Natural killer cell (primary cell): ENCODE data around the gene FAM227B. TPM values are rescaled to one million over a fixed set of nuclear protein-coding genes. Genes with fewer than 3 reads are reported as not detected.

Experiments used
- ATAC-seq, 3 donors: fragments of 150-1000 bp in 2 of 3; fragments of 200-7000 bp in 1 of 3; cut with Tn5 transposase; 1 replicate in 1 of 3; 2 replicates in 2 of 3; pipeline ENCODE4 v1.10.0; 2021; ENCODE audit warnings: mild to moderate bottlenecking in 2 of 3, moderate library complexity in 2 of 3
- DNase-seq, 2 donors: peaks; one replicate each; pipeline versions ENCODE4 v3.0.0 to v3.0.0-alpha.2; 2013 to 2021; ENCODE audit warnings: mixed read lengths in 1 of 2
- H3K27ac ChIP-seq: one replicate; pipeline ENCODE4 v1.5.1; 2013; ENCODE audit warnings: mild to moderate bottlenecking, low read length
- H3K27me3 ChIP-seq: one replicate; pipeline ENCODE4 v1.6.1; 2013; ENCODE audit warnings: low read length; ENCODE audit not compliant: control insufficient read depth, insufficient read depth
- H3K36me3 ChIP-seq: one replicate; pipeline ENCODE4 v1.6.1; 2013; ENCODE audit warnings: low read length; ENCODE audit not compliant: control insufficient read depth, insufficient read depth
- H3K4me1 ChIP-seq: one replicate; pipeline ENCODE4 v1.6.1; 2013; ENCODE audit warnings: low read length; ENCODE audit not compliant: control insufficient read depth, insufficient read depth
- H3K4me3 ChIP-seq: one replicate; pipeline ENCODE4 v1.5.1; 2013; ENCODE audit warnings: low read length
- H3K9me3 ChIP-seq: one replicate; pipeline ENCODE4 v1.6.1; 2013; ENCODE audit warnings: low read length; ENCODE audit not compliant: control insufficient read depth, insufficient read depth
- H3K27ac Mint-ChIP-seq, 2 donors: one replicate each; pipeline ENCODE4 v1.8.0; 2022; ENCODE audit warnings: mild to moderate bottlenecking in 2 of 2, mixed read lengths in 2 of 2, moderate library complexity in 1 of 2
- H3K27me3 Mint-ChIP-seq, 2 donors: one replicate each; pipeline ENCODE4 v1.8.0; 2022; ENCODE audit warnings: low read depth in 2 of 2, mixed read lengths in 2 of 2
- H3K36me3 Mint-ChIP-seq: one replicate; pipeline ENCODE4 v1.8.0; 2022; ENCODE audit warnings: mixed read lengths
- H3K4me1 Mint-ChIP-seq, 2 donors: one replicate each; pipeline ENCODE4 v1.8.0; 2022; ENCODE audit warnings: mixed read lengths in 2 of 2
- H3K4me3 Mint-ChIP-seq: one replicate; pipeline ENCODE4 v1.8.0; 2022; ENCODE audit warnings: mild to moderate bottlenecking, moderate library complexity, mixed read lengths
- H3K9me3 Mint-ChIP-seq, 2 donors: one replicate each; pipeline ENCODE4 v1.8.0; 2022; ENCODE audit warnings: mixed read lengths in 2 of 2
- CTCF ChIP-seq: fragments of 200-600 bp; IDR thresholded peaks from one replicate; pipeline ENCODE4 v1.8.0; 2022; ENCODE audit warnings: antibody characterized with exemption
- WGBS: methylation state at CpG from one replicate; pipeline ENCODE4 v1.1.7; 2013; ENCODE audit warnings: missing lambda C conversion rate; ENCODE audit not compliant: insufficient coverage; 5-methylcytosine and 5-hydroxymethylcytosine counted together
- intact Hi-C: fragments of 100-400 bp; cut with micrococcal nuclease; formaldehyde crosslinking; loops from one replicate; pipeline ENCODE4 v1.14.2; 2022
- total RNA-seq, 4 donors: library from RNA; stranded (reverse); fragments of 120-200 nt in 1 of 4; gene quantifications; one replicate each; pipeline versions ENCODE4 v1.2.3 to v1.2.4, GENCODE V29; 2013 to 2022

FAM227B gene
- total RNA-seq, 3 donors from 2014 or later (not counting 1 experiment from before 2014, with no cell fraction given) = 3.8 to 5.0 (median 4.9) TPM

- Histone ChIP-seq H3K27ac (no peak overlapping the region), H3K4me1 (no peaks in the 10 kb centered on the region), H3K9me3 (no peaks in the 10 kb centered on the region), H3K4me3 (no peak overlapping the region), H3K36me3 (no peaks in the 10 kb centered on the region), H3K27me3 (no peaks in the 10 kb centered on the region)
- no peaks in the 10 kb centered on the region for H3K9me3 Mint-ChIP-seq
- no peak overlapping the region for H3K4me3 Mint-ChIP-seq
- ATAC-seq = no peak
- TF ChIP-seq CTCF = no peak
- WGBS = 95% methylated on average over 2 of the region's 2 CpGs
- no peak overlapping the region for H3K27ac Mint-ChIP-seq
- H3K36me3 Mint-ChIP-seq = no peaks in the 10 kb centered on the region
- no peaks in the 10 kb centered on the region for H3K27me3 Mint-ChIP-seq
- no peaks in the 10 kb centered on the region for H3K4me1 Mint-ChIP-seq
- no peak for DNase-seq
- intact Hi-C loops = no loop called here
These were observed 26.3 kb upstream of the FAM227B start for GRCh38 chr15:49646891-49647290.

- Histone ChIP-seq H3K4me3 (no peak overlapping the region), H3K36me3 (peaks cover 3% of the 10 kb centered on the region), H3K27ac (no peak overlapping the region), H3K4me1 (no peaks in the 10 kb centered on the region), H3K9me3 (no peaks in the 10 kb centered on the region), H3K27me3 (no peaks in the 10 kb centered on the region)
- no peak for TF ChIP-seq CTCF
- no peak for ATAC-seq
- intact Hi-C loops = no loop called here
- H3K4me1 Mint-ChIP-seq = no peaks in the 10 kb centered on the region
- H3K36me3 Mint-ChIP-seq = no peaks in the 10 kb centered on the region
- no peak overlapping the region for H3K27ac Mint-ChIP-seq
- H3K9me3 Mint-ChIP-seq = no peaks in the 10 kb centered on the region
- no peaks in the 10 kb centered on the region for H3K27me3 Mint-ChIP-seq
- H3K4me3 Mint-ChIP-seq = no peak overlapping the region
- DNase-seq = no peak
These were observed 25.3 kb upstream of the FAM227B start for GRCh38 chr15:49645941-49646340.

GRCh38 chr15:49645277-49645676 lies 24.7 kb upstream of the FAM227B start:
- no peaks in the 10 kb centered on the region for H3K4me1 Mint-ChIP-seq
- H3K36me3 ChIP-seq = peaks cover 3% of the 10 kb centered on the region
- H3K9me3 Mint-ChIP-seq = no peaks in the 10 kb centered on the region
- H3K9me3 ChIP-seq = no peaks in the 10 kb centered on the region
- no peak for DNase-seq
- no peak for TF ChIP-seq CTCF
- intact Hi-C loops = no loop called here
- no peak overlapping the region for H3K27ac Mint-ChIP-seq
- H3K36me3 Mint-ChIP-seq = no peaks in the 10 kb centered on the region
- H3K4me3 Mint-ChIP-seq = no peak overlapping the region
- no peaks in the 10 kb centered on the region for H3K27me3 Mint-ChIP-seq
- H3K4me1 ChIP-seq = no peaks in the 10 kb centered on the region
- H3K27me3 ChIP-seq = no peaks in the 10 kb centered on the region
- ATAC-seq = no peak
- no peak overlapping the region for H3K4me3 ChIP-seq
- H3K27ac ChIP-seq = no peak overlapping the region

GRCh38 chr15:49644364-49644794 lies 23.8 kb upstream of the FAM227B start:
- no peaks in the 10 kb centered on the region for H3K27me3 Mint-ChIP-seq
- ATAC-seq (no peak), DNase-seq (no peak)
- Histone ChIP-seq H3K27ac (no peak overlapping the region), H3K27me3 (no peaks in the 10 kb centered on the region), H3K9me3 (no peaks in the 10 kb centered on the region), H3K4me1 (no peaks in the 10 kb centered on the region), H3K36me3 (peaks cover 3% of the 10 kb centered on the region), H3K4me3 (no peak overlapping the region)
- H3K36me3 Mint-ChIP-seq = no peaks in the 10 kb centered on the region
- H3K9me3 Mint-ChIP-seq = no peaks in the 10 kb centered on the region
- H3K4me3 Mint-ChIP-seq = no peak overlapping the region
- WGBS = 100% methylated on average over 1 of the region's 1 CpG
- H3K27ac Mint-ChIP-seq = no peak overlapping the region
- no peaks in the 10 kb centered on the region for H3K4me1 Mint-ChIP-seq
- no peak for TF ChIP-seq CTCF
- intact Hi-C loops = no loop called here
